ENCODE data around the gene BEST1.

- no peak for TF ChIP-seq EZH2 (IDR thresholded peaks at IDR 0.05; ENCODE audit: borderline replicate concordance, low read length)
- TF ChIP-seq, protein P1, sequence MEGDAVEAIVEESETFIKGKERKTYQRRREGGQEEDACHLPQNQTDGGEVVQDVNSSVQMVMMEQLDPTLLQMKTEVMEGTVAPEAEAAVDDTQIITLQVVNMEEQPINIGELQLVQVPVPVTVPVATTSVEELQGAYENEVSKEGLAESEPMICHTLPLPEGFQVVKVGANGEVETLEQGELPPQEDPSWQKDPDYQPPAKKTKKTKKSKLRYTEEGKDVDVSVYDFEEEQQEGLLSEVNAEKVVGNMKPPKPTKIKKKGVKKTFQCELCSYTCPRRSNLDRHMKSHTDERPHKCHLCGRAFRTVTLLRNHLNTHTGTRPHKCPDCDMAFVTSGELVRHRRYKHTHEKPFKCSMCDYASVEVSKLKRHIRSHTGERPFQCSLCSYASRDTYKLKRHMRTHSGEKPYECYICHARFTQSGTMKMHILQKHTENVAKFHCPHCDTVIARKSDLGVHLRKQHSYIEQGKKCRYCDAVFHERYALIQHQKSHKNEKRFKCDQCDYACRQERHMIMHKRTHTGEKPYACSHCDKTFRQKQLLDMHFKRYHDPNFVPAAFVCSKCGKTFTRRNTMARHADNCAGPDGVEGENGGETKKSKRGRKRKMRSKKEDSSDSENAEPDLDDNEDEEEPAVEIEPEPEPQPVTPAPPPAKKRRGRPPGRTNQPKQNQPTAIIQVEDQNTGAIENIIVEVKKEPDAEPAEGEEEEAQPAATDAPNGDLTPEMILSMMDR (conservative IDR thresholded peaks at IDR 0.05 in 1 of 2, IDR thresholded peaks at IDR 0.05 in 1 of 2; ENCODE audit: extremely low read depth in 1 of 2, insufficient read depth in 1 of 2, low read depth in 1 of 2, low read length in 2 of 2), result no peak
Measured at GRCh38 chr11:62004473-62004872, 54.3 kb downstream of the BEST1 start.
